Activated B cell treated with CpG ODN at 0.5 μM for 24 hours (primary cell): Measurements from ENCODE around the gene VGLL4. TPM values are rescaled to one million over a fixed set of nuclear protein-coding genes. Genes with fewer than 3 reads are reported as not detected.

Experiments used
- ATAC-seq: fragments of 200-7000 bp; cut with Tn5 transposase; one replicate; pipeline ENCODE4 v1.10.0; 2021; ENCODE audit warnings: low read depth, mild to moderate bottlenecking, moderate library complexity
- CTCF ChIA-PET: fragments of 350-600 bp; sonication (Branson Sonifier 250); formaldehyde crosslinking; loops from one replicate; lab custom pipeline; 2021; ENCODE audit warnings: antibody characterized with exemption; lab: Charles Lee
- POLR2A ChIA-PET: fragments of 350-600 bp; sonication (Branson Sonifier 250); formaldehyde crosslinking; loops from one replicate; lab custom pipeline; 2021; ENCODE audit warnings: antibody characterized with exemption; lab: Charles Lee
- DNase-seq: peaks from one replicate; pipeline ENCODE4 v3.0.0; 2022
- H3K27ac Mint-ChIP-seq: one replicate; pipeline ENCODE4 v1.8.0; 2020; ENCODE audit warnings: mixed read lengths
- H3K27me3 Mint-ChIP-seq: one replicate; pipeline ENCODE4 v1.8.0; 2021; ENCODE audit warnings: mixed read lengths
- H3K36me3 Mint-ChIP-seq: one replicate; pipeline ENCODE4 v1.8.0; 2021; ENCODE audit warnings: low read depth, mixed read lengths
- H3K4me1 Mint-ChIP-seq: one replicate; pipeline ENCODE4 v1.8.0; 2021; ENCODE audit warnings: mixed read lengths
- H3K4me3 Mint-ChIP-seq: one replicate; pipeline ENCODE4 v1.8.0; 2020; ENCODE audit warnings: mild to moderate bottlenecking, mixed read lengths
- H3K9me3 Mint-ChIP-seq: one replicate; pipeline ENCODE4 v1.8.0; 2020; ENCODE audit warnings: mixed read lengths
- intact Hi-C: fragments of 100-400 bp; cut with micrococcal nuclease; formaldehyde crosslinking; loops from one replicate; pipeline ENCODE4 v1.15.1; 2024
- total RNA-seq: library from RNA; stranded (reverse); gene quantifications from 2 replicates; pipeline ENCODE4 v1.2.3, GENCODE V29; 2022
- TF ChIP-seq, protein P1 (sequence below): fragments of 200-600 bp; IDR thresholded peaks from one replicate; pipeline ENCODE4 v1.8.0; 2022; ENCODE audit warnings: antibody characterized with exemption, mild to moderate bottlenecking

Gene VGLL4
- total RNA-seq, 1 donor from 2014 or later = 19.3 TPM

DNA sequence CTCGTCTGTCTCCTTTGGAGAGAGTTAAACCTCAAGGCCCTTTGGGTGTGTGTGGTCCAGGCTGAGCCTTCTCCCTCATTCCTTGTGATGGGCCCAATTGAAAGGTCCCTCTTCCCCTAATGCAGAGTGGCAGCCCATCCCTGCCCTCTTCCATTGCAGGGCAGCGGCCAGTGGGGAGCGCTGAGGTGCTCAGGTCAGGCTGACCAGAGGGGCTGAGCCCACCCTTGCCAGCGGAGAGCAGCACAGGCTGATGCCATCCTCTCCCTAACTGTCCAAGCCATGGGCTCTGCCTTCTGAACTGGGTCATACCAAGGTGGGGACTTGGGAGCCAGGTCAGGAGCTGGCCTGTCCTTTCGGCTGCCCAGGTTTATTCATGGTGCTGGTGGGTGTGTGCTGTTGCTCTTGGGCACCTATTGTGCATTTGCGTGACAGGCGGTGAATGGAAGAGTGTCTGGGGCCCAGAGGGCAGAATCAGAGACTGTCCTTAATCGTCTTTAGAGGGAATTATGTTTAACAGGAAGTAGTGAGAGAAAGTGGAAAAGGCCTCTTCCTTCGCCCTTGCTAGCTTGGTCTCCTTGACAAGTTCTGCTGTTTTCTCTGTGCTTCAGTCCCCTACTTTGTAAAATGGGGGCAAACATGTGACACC, 96.9 kb downstream of the VGLL4 start:
- H3K4me1 Mint-ChIP-seq = peaks cover 21% of the 10 kb centered on the region
- intact Hi-C loops = no loop called here
- TF ChIP-seq, protein P1, sequence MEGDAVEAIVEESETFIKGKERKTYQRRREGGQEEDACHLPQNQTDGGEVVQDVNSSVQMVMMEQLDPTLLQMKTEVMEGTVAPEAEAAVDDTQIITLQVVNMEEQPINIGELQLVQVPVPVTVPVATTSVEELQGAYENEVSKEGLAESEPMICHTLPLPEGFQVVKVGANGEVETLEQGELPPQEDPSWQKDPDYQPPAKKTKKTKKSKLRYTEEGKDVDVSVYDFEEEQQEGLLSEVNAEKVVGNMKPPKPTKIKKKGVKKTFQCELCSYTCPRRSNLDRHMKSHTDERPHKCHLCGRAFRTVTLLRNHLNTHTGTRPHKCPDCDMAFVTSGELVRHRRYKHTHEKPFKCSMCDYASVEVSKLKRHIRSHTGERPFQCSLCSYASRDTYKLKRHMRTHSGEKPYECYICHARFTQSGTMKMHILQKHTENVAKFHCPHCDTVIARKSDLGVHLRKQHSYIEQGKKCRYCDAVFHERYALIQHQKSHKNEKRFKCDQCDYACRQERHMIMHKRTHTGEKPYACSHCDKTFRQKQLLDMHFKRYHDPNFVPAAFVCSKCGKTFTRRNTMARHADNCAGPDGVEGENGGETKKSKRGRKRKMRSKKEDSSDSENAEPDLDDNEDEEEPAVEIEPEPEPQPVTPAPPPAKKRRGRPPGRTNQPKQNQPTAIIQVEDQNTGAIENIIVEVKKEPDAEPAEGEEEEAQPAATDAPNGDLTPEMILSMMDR = no peak
- H3K27me3 Mint-ChIP-seq = no peaks in the 10 kb centered on the region
- no peaks in the 10 kb centered on the region for H3K36me3 Mint-ChIP-seq
- ChIA-PET POLR2A (no interaction called here), CTCF (no interaction called here)
- no peak for DNase-seq
- no peak for ATAC-seq
- no peaks in the 10 kb centered on the region for H3K9me3 Mint-ChIP-seq
- H3K27ac Mint-ChIP-seq = no peak overlapping the region
- H3K4me3 Mint-ChIP-seq = no peak overlapping the region

DNA sequence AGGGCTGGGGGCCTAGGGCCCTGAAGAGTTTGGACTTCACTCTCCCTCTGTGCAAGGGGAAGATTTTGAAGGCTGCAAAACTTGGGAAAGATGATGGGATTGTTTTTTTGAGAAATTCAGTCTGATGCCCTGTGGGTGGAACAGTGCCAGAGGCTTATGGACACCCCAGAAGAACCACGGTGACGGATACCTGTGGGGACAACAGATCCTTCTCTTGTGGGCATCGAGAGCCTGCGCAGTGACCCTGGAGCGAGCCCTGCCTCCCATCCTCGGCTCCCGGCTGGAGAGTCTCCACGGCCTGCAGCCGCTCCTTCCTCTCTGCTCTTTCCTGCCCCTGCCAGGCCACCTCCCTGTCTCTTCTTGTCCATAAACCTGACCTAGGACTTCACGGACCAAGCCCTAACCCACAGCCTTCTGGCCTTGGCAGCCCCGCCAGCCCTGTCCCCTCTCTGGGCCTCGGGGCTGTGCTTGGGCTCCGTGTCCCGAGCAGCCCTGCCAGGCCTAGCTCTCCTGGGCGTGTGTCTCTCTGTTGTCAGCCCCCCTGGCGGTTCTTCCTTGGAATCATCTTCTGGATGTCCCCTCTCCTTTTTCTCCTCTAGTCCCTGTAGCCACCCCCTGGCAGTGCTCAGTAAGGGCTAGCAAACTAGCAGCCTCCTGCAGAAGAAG, 98.4 kb downstream of the VGLL4 start:
- H3K27ac Mint-ChIP-seq = no peak overlapping the region
- DNase-seq (no peak), ATAC-seq (no peak)
- no peak overlapping the region for H3K4me3 Mint-ChIP-seq
- intact Hi-C loops = no loop called here
- H3K36me3 Mint-ChIP-seq = peaks cover 2% of the 10 kb centered on the region
- no peaks in the 10 kb centered on the region for H3K27me3 Mint-ChIP-seq
- ChIA-PET POLR2A (no interaction called here), CTCF (no interaction called here)
- H3K4me1 Mint-ChIP-seq = peaks cover 17% of the 10 kb centered on the region
- TF ChIP-seq, protein P1 = no peak
- H3K9me3 Mint-ChIP-seq = no peaks in the 10 kb centered on the region

DNA sequence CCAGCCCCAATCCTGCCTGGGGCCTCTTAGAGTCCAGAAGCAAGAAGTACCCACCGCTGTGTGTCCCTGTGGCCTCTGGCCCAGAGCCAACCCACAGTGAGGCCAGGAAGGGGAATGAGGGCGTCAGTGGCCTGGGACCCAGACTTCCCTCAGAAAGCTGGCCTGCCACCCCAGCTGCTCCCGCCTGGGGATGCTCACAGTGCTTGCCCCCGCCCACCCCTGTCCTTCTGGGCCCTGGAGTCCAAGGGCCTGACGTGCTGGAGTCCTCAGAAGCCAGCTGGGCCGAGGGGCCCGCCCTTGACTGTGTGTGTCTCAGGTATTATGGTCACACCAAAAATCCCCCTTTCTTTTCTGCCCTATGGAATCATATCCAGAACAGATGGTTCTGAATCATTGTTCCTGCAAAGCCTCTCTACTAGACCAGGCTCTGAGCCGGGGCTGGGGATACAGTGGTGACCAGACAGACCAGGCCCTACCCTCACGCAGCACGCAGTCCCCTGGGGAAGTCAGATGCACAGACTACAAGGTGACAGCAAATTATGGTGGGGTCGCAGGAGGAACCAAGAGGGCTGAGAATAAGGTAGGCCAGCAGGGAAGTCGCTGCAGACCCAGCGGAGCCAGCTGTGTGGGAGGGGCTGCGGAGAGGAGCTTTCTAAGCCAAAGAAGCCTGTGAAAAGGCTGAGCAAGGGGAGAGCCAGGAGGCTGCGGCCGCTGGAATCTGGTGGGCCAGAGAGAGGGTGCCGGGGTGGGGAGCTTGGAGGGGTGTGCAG, 99.1 kb downstream of the VGLL4 start:
- TF ChIP-seq, protein P1 = no peak
- ChIA-PET CTCF (no interaction called here), POLR2A (no interaction called here)
- no peak for ATAC-seq
- no peak for DNase-seq
- Mint-ChIP-seq H3K27ac (no peak overlapping the region), H3K36me3 (peaks cover 2% of the 10 kb centered on the region), H3K9me3 (no peaks in the 10 kb centered on the region), H3K4me1 (peaks cover 10% of the 10 kb centered on the region), H3K4me3 (no peak overlapping the region), H3K27me3 (no peaks in the 10 kb centered on the region)
- intact Hi-C loops = no loop called here

DNA sequence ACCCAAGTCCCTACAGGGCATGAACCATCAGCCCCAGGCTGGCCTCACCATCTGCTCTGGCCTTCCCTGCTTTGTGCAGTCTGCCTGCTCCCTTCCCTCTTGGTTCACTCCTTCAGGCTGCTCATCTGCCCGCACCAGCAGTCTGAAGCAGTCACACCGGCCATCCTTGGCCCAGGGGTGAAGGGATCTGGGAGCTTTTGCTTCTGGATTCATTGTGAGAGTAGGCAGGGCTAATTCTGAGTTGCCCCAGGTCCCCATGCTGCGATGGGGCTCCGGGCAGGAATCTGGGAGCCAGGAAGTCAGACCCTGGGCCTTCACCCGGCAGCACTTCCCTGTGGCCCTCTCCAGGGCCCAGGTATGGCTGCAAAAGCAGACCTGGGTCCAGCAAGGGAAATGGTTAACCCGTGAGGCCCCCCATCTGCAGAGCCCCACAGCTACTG, 99.7 kb downstream of the VGLL4 start:
- H3K9me3 Mint-ChIP-seq = no peaks in the 10 kb centered on the region
- peaks cover 5% of the 10 kb centered on the region for H3K4me1 Mint-ChIP-seq
- H3K27me3 Mint-ChIP-seq = no peaks in the 10 kb centered on the region
- H3K27ac Mint-ChIP-seq = no peak overlapping the region
- TF ChIP-seq, protein P1 = no peak
- H3K36me3 Mint-ChIP-seq = peaks cover 5% of the 10 kb centered on the region
- ATAC-seq (no peak), DNase-seq (no peak)
- ChIA-PET CTCF (no interaction called here), POLR2A (no interaction called here)
- intact Hi-C loops = no loop called here
- H3K4me3 Mint-ChIP-seq = no peak overlapping the region
